Stimulated activated CD8-positive, alpha-beta memory T cell treated with anti-CD3 and anti-CD28 coated beads, Interleukin-12 subunit alpha, Interleukin-12 subunit beta, amount 100 ng/mL, for 24 hours (primary cell): Measurements from ENCODE around the gene HINFP.
"Not testable (repeated sequence)": the region's sequence is repeated elsewhere in the genome, so short reads cannot be mapped to it uniquely, and the experiment has no call there.

Experiments
- DNase-seq: peaks from one replicate; pipeline ENCODE4 v3.0.0-alpha.2; 2020; ENCODE audit errors: extremely low read depth

The HINFP gene

GRCh38 chr11:119100246-119100970 lies 21.0 kb upstream of the HINFP start:
- no peak for DNase-seq

DNA sequence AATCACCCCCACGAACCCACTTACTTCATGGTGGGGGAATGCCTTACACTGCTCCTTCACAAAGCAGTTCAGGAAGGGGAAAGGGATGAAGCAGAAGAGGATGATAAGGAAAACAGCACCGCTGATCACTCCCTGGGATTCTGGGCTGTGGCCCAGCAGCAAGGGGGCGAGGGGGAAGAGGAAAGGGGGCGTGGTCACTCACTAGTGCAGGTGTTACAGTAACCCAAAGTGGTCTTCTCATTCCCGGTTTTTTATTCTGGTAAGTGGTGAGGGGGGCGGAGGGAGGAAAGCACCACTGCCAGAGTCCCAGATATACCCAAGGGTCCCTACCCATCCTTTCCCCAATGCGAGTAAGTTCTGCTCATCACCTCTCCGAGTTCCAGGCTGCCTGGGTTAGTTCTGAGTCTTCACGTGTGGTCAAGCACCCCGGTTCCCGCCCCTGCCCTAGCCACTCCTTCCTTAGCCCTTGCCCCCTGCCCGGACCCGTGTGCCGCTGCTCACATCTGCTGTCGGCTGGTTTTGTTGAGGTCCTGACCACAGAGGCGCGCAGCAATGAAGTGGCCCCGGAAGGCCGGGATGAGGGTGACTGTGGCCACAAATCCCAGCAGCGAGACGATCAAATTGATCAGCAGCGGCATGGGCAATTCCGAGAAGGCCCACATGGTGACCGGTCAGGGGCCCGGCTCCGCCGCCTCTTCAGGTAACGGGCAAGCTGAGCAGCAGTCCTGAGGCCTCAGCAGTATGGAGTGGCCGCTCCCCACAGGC lies 20.2 kb upstream of the HINFP start:
- no peak for DNase-seq

GRCh38 chr11:119101759-119102423 lies 19.5 kb upstream of the HINFP start, which contains the start of gene DPAGT1:
Gene DPAGT1 (minus strand): TSS chr11:119101853. CDS start chr11:119101655, 198 bp downstream.
- DNase-seq = no peak

- DNase-seq = not testable (repeated sequence)
Measured at GRCh38 chr11:119103161-119103664, 18.2 kb upstream of the HINFP start.

- DNase-seq = no peak
Measured at GRCh38 chr11:119103793-119104192, 17.6 kb upstream of the HINFP start.

DNA sequence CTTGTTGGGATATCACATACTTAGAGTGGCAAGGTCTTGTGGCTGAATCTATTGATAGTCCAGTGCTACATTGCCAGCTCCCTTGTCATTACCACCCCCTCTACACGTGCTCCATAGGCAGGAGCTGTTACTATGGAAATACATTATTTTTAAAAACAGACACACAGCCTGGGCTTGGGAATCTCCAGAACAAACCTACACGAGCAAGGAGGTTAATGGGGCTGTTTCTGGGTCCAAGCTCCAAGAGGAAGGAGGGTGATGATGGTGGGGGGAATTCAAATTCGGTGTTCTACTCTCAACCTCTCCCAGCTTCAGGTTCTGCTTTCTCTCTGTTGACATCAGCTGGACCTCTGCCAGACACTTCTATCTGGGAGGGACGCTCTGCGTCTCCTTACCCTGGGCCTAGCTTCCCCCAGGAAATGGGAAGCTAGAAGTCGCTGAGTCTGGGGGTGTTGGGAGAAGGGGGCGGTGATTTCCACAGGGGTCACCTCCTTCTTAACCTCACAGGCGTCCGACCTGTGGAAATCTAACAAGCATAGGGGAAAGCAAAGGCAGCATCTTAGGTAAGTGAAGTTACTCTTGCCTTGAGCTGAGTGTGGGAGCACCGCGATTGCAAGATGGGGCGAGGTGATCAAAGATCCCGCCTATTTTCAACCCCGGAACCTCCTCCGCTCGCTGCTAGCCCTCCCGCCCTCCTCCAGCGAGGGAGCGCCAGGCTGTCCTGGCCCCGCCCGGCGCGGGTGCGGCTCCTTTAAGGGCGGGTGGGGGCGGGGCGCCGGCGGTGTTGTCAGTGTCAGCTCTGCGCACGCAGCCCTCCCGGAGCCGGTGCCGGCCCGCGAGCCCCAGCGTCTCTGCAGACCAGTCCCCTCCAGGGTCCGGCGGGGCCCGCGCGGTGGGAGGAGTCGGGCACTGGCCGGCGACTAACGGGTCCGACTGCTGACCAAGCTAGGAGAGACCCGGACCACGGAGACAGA lies 14.5 kb upstream of the HINFP start, which contains the start of gene C2CD2L:
Gene C2CD2L, plus strand, starts transcription at position 781 of the 974 bp plus-strand sequence. CDS start 398 bp downstream, outside the sequence.
- DNase-seq = peak; percentile 72

DNA sequence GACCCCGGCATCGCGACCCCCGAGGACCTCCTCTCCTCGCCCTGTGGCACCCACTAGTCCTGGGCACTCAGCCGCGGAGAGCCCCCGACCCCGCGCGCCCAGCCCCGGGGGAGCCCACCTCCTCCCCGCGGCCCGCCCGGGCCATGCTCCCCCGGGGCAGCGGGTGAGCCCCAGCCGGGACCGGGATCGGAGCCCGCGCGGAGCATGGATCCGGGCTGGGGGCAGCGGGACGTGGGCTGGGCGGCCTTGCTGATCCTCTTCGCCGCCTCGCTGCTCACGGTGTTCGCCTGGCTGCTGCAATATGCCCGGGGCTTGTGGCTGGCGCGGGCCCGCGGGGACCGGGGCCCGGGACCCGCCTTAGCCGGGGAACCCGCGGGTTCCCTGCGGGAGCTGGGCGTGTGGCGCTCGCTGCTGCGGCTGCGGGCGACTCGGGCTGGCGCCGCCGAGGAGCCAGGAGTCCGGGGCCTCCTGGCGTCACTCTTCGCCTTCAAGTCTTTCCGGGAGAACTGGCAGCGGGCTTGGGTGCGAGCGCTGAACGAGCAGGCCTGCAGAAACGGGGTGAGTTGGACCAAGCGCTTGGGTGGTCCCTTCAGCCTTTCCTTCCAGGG lies 13.7 kb upstream of the HINFP start:
- DNase-seq = no peak

DNA sequence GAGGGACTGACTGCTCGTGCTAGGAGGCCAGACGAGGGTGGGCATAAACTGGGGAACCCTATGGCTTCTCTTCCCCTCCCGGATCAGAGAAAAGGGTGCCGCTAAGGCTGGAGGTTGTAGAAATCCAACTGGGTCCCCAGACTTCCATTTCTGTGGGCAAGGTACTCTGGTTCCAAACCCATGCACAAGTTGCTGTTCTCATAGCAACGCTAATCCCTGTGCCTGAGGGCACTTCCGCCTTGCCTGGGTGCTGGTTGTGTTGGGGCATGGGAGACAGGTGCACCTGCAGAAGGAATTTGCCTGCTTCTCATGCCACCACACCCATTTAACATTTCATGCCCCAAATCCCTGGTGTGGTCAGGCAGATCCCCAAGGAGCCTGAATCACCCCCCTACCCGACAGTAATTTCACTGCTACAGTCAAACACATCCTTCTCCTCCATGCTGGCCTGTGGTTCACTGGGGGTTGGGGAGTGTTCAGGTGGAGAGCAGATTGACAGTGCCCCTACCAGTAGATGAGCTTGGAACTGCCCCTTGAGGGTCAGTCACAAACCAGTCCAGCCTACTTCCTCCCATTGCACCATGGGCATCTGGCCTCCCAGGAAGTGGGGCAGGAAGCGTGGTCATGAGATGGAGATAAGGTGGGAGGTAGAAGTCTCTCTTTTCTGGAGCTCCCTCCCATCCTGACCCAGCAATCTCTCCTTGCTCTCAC lies 13.1 kb upstream of the HINFP start:
- no peak for DNase-seq

GRCh38 chr11:119108857-119109221 lies 12.5 kb upstream of the HINFP start:
- no peak for DNase-seq

GRCh38 chr11:119109843-119110242 lies 11.5 kb upstream of the HINFP start:
- no peak for DNase-seq

- DNase-seq = no peak
Measured at GRCh38 chr11:119110439-119110838, 10.9 kb upstream of the HINFP start.

DNA sequence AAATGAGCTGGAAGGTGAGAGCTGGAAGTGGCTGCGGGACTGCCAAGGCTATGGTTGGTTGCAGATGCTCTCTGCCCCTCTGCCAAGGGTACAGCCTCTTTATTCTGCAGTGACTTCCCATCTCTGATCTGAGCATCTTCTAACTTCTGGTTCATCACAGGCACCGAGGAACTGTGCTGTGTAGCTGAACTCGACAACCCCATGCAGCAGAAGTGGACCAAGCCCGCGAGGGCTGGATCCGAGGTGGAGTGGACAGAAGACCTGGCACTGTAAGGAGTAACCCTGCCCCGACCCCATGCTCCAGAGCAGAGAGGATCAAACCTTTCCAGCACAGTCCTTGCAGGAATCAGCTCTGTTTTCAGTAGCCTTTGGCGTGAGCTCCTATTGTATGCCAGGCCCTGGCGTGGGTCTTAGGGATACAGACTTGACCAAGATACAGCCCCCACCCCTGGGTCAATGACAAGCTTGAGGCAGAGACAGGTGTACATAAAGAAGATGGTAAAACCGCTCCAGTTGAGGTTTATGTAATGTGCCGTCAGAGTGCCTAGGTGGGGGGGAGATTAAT lies 9.9 kb upstream of the HINFP start:
- no peak for DNase-seq

DNA sequence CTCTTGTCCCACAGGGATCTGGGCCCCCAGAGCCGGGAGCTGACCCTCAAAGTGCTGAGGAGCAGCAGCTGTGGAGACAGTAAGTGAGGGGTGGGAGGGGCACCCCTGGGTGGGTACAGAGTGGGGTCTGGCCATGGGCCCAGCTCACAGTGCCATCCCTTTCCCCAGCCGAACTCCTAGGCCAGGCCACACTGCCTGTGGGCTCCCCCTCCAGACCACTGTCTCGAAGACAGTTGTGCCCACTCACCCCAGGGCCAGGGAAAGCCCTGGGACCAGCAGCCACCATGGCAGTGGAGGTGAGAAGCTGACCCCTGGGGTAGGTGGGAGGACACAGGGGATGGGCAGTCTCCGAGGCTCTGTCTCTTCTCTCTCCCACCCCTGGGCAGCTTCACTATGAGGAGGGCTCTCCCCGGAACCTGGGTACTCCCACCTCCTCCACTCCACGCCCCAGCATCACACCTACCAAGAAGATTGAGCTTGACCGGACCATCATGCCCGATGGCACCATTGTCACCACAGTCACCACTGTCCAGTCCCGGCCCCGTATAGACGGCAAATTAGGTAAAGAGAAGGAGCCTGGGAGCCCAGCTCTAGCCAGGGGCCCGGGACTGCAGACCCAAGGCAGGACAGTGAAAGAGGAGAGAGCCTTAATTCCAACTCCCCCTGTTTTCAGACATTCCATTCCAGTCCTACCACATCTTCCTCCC lies 8.9 kb upstream of the HINFP start:
- no peak for DNase-seq

DNA sequence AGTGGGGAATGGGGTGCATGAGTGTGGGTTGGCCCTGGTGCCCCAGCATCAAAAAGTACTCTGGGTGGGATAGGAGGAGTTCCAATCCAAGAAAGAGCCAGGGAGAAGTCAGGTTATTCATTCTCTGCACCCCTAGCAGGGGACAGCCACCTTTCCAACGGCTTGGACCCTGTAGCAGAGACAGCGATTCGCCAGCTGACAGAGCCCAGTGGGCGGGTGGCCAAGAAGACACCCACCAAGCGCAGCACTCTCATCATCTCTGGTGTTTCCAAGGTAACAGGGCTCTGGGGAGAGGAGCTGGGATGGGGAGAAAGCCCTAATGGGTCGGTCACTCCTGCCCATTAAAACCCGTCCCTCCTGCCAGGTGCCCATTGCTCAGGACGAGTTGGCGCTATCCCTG lies 7.7 kb upstream of the HINFP start:
- DNase-seq = no peak

GRCh38 chr11:119114351-119114750 lies 7.0 kb upstream of the HINFP start:
- DNase-seq = no peak

DNA sequence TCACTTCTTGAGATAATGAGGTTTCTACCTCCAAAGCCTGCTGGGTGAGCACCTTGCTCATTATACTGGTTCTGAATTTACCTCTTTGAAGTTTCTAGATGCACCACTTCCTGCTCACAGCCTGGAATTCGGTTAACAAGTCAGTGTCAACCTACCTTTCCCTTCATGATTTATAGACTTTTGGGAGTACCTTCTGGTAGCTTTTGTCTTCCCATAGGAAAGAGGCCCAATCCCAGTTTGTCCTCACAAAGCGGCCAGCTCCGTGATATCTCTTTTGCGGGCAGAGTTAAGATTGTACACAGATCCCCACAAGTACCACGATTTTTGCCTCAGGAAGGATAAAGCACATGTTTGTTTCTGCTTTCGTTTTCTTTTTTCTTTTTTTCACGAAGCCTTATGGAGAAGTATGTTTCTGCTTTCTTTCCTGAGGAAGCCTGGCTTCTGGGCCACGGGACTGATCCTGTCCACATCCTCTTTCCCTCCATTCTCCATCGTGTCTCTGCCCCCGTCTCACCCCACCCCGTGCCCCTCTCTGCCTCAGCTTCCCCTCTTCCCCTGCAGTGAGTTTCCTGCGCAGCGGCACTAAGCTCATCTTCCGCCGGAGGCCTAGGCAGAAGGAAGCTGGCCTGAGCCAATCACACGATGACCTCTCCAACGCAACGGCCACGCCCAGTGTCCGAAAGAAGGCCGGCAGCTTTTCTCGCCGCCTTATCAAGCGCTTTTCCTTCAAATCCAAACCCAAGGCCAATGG lies 5.7 kb upstream of the HINFP start:
- no peak for DNase-seq

DNA sequence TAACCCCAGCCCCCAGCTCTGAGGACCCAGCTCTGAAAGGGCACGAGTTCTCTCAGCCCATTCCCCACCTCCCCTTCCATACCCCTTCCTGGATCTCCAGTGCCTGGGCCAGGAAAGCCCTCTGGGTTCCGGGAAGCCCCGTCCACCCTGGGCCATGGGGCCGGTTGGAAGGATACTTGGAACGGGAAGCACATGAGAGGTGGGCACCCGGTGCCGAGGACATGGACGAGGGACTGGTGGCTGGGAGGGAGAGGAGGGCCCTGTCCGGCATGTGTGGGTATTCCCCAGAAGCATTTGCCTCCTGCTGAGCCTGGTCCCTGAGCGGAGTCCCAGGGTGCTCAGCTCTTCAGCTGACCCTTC lies 5.2 kb upstream of the HINFP start:
- DNase-seq = no peak

DNA sequence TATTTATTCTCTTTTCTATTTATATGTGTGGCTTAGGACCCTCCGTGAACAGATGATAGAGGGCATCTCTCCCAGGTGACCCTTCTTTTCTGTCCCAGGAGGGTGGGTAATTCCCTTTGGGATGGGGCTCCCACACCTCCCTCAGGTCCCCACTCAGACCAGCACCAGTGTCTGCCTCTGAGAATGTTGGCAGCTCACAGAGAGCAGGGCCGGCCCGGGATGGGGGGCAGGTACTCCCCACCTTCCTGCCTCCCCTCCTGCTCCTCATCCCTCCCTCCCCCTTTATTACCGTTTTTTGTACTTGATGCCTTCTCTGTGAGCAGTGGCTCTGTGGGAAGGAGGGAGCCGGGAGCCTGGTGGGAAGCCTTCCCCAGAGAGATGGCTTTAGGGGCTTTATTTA lies 4.8 kb upstream of the HINFP start:
- DNase-seq = no peak
